ENCODE measurements around the gene TTC9B. TPM values are rescaled to one million over a fixed set of nuclear protein-coding genes. Genes with fewer than 3 reads are reported as not detected.

TTC9B gene
- total RNA-seq (2021; fragmentation: NEBNext Ultra II Directional; extraction: Animal tissue kit (Norgen Biotek cat#: 25700)): not detected
- long read RNA-seq, partial matches to known transcripts: 0 of 2 reads
- long read RNA-seq, other reads (novel, unspliced or antisense): 0 of 2 reads

GRCh38 chr19:40217934-40218890 lies at the start of gene TTC9B:
Gene TTC9B, minus strand, starts transcription at chr19:40218384. Its CDS starts 3 bp downstream, at chr19:40218381.
- H3K36me3 Mint-ChIP-seq (ENCODE audit: low read depth): peaks cover 6% of the 10 kb centered on the region
- peaks cover 30% of the 10 kb centered on the region for H3K4me1 Mint-ChIP-seq (ENCODE audit: low read depth)
- peak within 1 kb of the TSS; percentile 83; the same call in 1 of the 2 replicates for H3K4me3 Mint-ChIP-seq
- no peak for TF ChIP-seq CTCF (IDR thresholded peaks at IDR 0.05)
- H3K27me3 Mint-ChIP-seq (ENCODE audit: insufficient read depth): peaks cover 13% of the 10 kb centered on the region
- peak within 1 kb of the TSS; percentile 78 for H3K27ac Mint-ChIP-seq
- H3K9me3 Mint-ChIP-seq: peaks cover 9% of the 10 kb centered on the region
- DNase-seq: no peak

- H3K4me1 Mint-ChIP-seq (ENCODE audit: low read depth): no peaks in the 10 kb centered on the region
- no peak for DNase-seq
- peaks cover 3% of the 10 kb centered on the region; the same call in 1 of the 2 replicates for H3K36me3 Mint-ChIP-seq (ENCODE audit: low read depth)
- H3K4me3 Mint-ChIP-seq: no peak overlapping the region
- no peaks in the 10 kb centered on the region for H3K9me3 Mint-ChIP-seq
- peaks cover 1% of the 10 kb centered on the region; the same call in 1 of the 2 replicates for H3K27me3 Mint-ChIP-seq (ENCODE audit: insufficient read depth)
- H3K27ac Mint-ChIP-seq: no peak overlapping the region
- TF ChIP-seq CTCF (IDR thresholded peaks at IDR 0.05): no peak
Observed at GRCh38 chr19:40267601-40267997, 49.4 kb upstream of the TTC9B start.

GRCh38 chr19:40266912-40267600 lies 48.9 kb upstream of the TTC9B start:
- H3K27me3 Mint-ChIP-seq (ENCODE audit: insufficient read depth): peaks cover 1% of the 10 kb centered on the region; the same call in 1 of the 2 replicates
- no peaks in the 10 kb centered on the region for H3K4me1 Mint-ChIP-seq (ENCODE audit: low read depth)
- peaks cover 8% of the 10 kb centered on the region; the same call in 1 of the 2 replicates for H3K36me3 Mint-ChIP-seq (ENCODE audit: low read depth)
- H3K4me3 Mint-ChIP-seq: no peak overlapping the region
- no peak for DNase-seq
- TF ChIP-seq CTCF (IDR thresholded peaks at IDR 0.05): no peak
- H3K27ac Mint-ChIP-seq: no peak overlapping the region
- no peaks in the 10 kb centered on the region for H3K9me3 Mint-ChIP-seq

- H3K27me3 Mint-ChIP-seq (ENCODE audit: insufficient read depth): peaks cover 1% of the 10 kb centered on the region; the same call in 1 of the 2 replicates
- H3K36me3 Mint-ChIP-seq (ENCODE audit: low read depth): peaks cover 15% of the 10 kb centered on the region; the same call in 1 of the 2 replicates
Observed at GRCh38 chr19:40266119-40266518, 47.9 kb upstream of the TTC9B start.

More at GRCh38 chr19:40266119-40266518, 47.9 kb upstream of the TTC9B start:
- Mint-ChIP-seq H3K4me3 (no peak overlapping the region), H3K27ac (no peak overlapping the region; the same call in 1 of the 2 replicates), H3K9me3 (no peaks in the 10 kb centered on the region), H3K4me1 (ENCODE audit: low read depth) (no peaks in the 10 kb centered on the region)
- DNase-seq: no peak
- no peak for TF ChIP-seq CTCF (IDR thresholded peaks at IDR 0.05)
